ENCODE data around the gene VEPH1.

DNA sequence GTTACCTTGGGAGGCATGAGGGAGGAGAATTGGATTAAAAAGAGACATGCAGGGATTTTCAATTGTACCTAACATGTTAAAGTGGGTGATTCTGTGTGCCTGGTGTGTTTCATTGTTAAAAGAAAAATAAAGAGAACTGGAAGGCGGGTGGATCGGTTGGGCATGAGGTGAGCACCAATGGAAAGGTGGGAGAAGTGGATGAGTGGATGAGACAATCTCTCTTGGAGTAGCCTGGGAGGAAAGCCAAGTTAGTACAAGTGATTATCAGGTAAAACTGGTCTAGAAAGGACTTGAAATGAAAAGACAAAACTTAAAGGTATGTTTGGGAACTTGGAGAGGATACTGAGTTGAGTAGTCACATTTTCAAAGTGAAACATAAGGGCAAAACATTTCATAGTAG is 12.1 kb downstream of the VEPH1 start:
- no peak for TF ChIP-seq EZH2phosphoT487 (conservative IDR thresholded peaks at IDR 0.05; ENCODE audit: low read length)
- TF ChIP-seq, protein P1, sequence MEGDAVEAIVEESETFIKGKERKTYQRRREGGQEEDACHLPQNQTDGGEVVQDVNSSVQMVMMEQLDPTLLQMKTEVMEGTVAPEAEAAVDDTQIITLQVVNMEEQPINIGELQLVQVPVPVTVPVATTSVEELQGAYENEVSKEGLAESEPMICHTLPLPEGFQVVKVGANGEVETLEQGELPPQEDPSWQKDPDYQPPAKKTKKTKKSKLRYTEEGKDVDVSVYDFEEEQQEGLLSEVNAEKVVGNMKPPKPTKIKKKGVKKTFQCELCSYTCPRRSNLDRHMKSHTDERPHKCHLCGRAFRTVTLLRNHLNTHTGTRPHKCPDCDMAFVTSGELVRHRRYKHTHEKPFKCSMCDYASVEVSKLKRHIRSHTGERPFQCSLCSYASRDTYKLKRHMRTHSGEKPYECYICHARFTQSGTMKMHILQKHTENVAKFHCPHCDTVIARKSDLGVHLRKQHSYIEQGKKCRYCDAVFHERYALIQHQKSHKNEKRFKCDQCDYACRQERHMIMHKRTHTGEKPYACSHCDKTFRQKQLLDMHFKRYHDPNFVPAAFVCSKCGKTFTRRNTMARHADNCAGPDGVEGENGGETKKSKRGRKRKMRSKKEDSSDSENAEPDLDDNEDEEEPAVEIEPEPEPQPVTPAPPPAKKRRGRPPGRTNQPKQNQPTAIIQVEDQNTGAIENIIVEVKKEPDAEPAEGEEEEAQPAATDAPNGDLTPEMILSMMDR (IDR thresholded peaks at IDR 0.05; ENCODE audit: insufficient read depth, low read length, poor library complexity, severe bottlenecking), result no peak

All from SU-DHL-6 (cell line).